Measurements from ENCODE around the gene RGS19.

- TF ChIP-seq CTCF (conservative IDR thresholded peaks at IDR 0.05; ENCODE audit: low read depth, low read length) (no peak), EZH2 (IDR thresholded peaks at IDR 0.05; ENCODE audit: low read length, unreplicated experiment) (no peak), EZH2phosphoT487 (IDR thresholded peaks at IDR 0.05; ENCODE audit: borderline replicate concordance, low read length) (no peak)
These were observed 53.4 kb downstream of the RGS19 start for GRCh38 chr20:64025826-64026412.

All from PC-3 (cell line).